ENCODE measurements around the gene SYNGR3.

SYNGR3 gene

DNA sequence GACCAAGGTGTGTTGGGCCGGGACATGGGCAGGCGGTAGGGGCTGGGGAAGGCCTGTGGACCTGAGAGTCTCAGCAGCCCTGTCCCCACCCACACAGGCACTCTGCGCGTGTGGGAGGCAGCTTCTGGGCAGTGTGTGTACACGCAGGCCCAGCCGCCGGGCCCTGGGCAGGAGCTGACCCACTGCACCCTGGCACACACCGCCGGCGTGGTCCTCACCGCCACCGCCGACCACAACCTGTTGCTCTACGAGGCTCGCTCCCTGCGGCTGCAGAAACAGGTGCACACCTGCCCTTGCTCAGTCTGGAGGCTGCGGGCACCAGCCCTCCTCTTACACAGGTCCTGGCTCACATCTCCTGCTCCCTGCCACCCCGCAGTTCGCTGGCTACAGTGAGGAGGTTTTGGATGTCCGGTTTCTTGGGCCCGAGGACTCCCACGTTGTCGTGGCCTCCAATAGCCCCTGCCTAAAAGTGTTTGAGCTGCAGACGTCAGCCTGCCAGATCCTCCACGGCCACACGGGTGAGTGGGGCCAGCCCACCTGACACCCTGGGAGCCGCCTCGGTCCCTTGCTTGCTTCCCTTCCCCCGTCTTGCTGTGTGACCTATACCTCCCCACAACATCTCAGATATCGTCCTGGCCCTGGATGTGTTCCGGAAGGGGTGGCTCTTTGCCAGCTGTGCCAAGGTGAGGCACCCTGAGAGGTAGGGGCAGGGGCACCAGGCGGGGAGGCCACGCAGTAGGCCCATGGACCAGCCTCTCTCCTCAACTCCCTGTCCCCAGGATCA lies 14.1 kb upstream of the SYNGR3 start:
- no peak for DNase-seq (ENCODE audit: low read depth)
- in situ Hi-C loops (cut with HindIII; ENCODE audit: low sequenced_read_pairs): no loop called here
- TF ChIP-seq CTCF (IDR thresholded peaks at IDR 0.05; ENCODE audit: low read depth, low read length, missing control alignments): no peak
- no peak overlapping the region for H3K4me3 ChIP-seq (ENCODE audit: low read depth, low read length)

GRCh38 chr16:1976216-1976520 lies 13.6 kb upstream of the SYNGR3 start:
- in situ Hi-C loops (cut with HindIII; ENCODE audit: low sequenced_read_pairs): no loop called here
- TF ChIP-seq CTCF (IDR thresholded peaks at IDR 0.05; ENCODE audit: low read depth, low read length, missing control alignments): no peak

GRCh38 chr16:1976951-1977874 lies 12.6 kb upstream of the SYNGR3 start:
- TF ChIP-seq CTCF (IDR thresholded peaks at IDR 0.05; ENCODE audit: low read depth, low read length, missing control alignments): no peak
- in situ Hi-C loops (cut with HindIII; ENCODE audit: low sequenced_read_pairs): no loop called here
- no peak overlapping the region for H3K4me3 ChIP-seq (ENCODE audit: low read depth, low read length)
- no peak for DNase-seq (ENCODE audit: low read depth)

More at GRCh38 chr16:1976216-1976520, 13.6 kb upstream of the SYNGR3 start:
- DNase-seq (ENCODE audit: low read depth): no peak
- no peak overlapping the region for H3K4me3 ChIP-seq (ENCODE audit: low read depth, low read length)

- no peak for TF ChIP-seq CTCF (IDR thresholded peaks at IDR 0.05; ENCODE audit: low read depth, low read length, missing control alignments)
- no peak overlapping the region for H3K4me3 ChIP-seq (ENCODE audit: low read depth, low read length)
- in situ Hi-C loops (cut with HindIII; ENCODE audit: low sequenced_read_pairs): no loop called here
- DNase-seq (ENCODE audit: low read depth): no peak
Observed at GRCh38 chr16:1977875-1978268, 11.9 kb upstream of the SYNGR3 start.

DNA sequence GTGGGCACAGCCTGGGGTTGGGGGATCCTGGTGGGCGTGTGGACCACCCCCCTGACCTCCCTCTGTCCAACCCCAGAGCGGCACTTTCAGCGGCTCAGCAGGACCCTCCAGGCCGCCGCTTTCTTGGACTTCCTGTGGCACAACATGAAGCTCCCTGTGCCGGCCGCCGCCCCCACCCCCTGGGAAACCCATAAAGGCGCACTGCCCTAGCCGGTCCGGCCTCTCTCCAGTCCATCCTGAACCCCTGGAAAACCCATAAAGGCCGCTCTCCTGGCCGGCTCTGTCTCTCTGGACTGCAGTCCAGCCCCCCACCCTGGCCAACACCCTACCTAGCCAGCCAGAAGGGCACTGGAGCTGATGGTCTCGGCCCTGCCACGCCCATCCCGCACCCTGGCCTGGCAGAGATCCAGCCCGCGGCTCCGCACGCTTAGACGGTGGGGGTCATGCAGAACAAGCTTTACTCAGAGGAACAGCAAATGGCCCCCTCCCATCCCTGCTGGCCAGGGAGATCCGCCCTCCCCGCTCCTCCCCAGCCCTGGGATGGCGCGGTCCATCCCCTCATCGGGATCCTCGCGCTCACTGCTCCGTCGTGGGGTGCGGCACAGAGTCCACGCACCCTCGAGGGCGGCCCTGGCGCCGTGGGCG lies 11.2 kb upstream of the SYNGR3 start:
- no peak overlapping the region for H3K4me3 ChIP-seq (ENCODE audit: low read depth, low read length)
- no peak for TF ChIP-seq CTCF (IDR thresholded peaks at IDR 0.05; ENCODE audit: low read depth, low read length, missing control alignments)
- in situ Hi-C loops (cut with HindIII; ENCODE audit: low sequenced_read_pairs): no loop called here
- no peak for DNase-seq (ENCODE audit: low read depth)

DNA sequence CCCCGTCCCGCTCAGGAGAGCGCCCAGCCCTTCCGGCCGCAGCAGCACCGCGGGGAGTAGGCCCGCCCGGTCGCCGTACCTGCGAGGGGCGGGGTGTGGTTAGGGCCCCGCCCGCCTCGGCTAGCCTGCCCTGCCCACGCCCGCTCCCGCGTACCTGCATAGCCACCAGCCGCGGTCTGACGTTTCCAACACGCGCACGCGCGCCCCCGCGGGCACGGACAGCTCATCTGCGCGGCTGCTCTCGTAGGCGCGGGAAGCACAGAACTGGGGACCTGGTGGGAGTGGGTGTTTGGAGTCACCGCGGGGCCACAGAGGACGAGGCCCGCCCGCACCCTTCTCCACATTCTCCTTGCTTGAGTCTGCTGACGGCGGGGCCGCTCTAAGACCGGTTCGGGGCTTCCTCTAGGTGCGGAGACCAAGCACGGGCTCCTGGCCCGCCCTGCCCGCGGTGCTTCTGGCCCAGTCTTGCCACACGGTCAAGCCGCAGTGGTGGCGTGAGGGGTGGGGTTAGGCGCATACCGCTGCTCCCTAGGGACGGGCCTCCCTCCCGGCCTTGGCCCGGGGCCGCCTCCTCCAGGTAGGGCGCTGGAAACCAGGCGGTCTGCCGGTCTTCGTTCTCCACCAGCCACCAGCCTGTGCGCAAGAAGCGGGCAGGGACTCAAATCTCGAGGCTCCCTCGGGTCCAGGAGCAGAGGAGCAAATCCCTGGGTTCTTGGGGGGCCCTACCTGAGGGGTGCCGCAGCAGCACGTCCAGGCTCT lies 10.3 kb upstream of the SYNGR3 start:
- H3K4me3 ChIP-seq (ENCODE audit: low read depth, low read length): no peak overlapping the region
- no peak for DNase-seq (ENCODE audit: low read depth)
- no peak for TF ChIP-seq CTCF (IDR thresholded peaks at IDR 0.05; ENCODE audit: low read depth, low read length, missing control alignments)
- in situ Hi-C loops (cut with HindIII; ENCODE audit: low sequenced_read_pairs): loop anchor here (5.0 kb wide), 1 partner anchor 58 kb away; no protein-coding TSS in a partner anchor
